ELR (cell line): ENCODE results near the gene SPDYA.

Experiments
- DNase-seq: peaks from one replicate; pipeline ENCODE4 v3.0.0-alpha.2; 2015; ENCODE audit warnings: low read depth

Gene SPDYA

GRCh38 chr2:28824870-28825269, 14.2 kb downstream of the SPDYA start:
- no peak for DNase-seq

- DNase-seq, result peak; percentile 17
Observed at GRCh38 chr2:28828382-28828781, 17.7 kb downstream of the SPDYA start.

GRCh38 chr2:28833740-28834470, 23.3 kb downstream of the SPDYA start:
- no peak for DNase-seq

GRCh38 chr2:28835781-28836180, 25.1 kb downstream of the SPDYA start:
- no peak for DNase-seq

GRCh38 chr2:28838971-28839370, 28.3 kb downstream of the SPDYA start:
- DNase-seq, result no peak

- DNase-seq, result no peak
Observed at GRCh38 chr2:28842042-28842441, 31.4 kb downstream of the SPDYA start.

- peak; percentile 7 for DNase-seq
Observed at GRCh38 chr2:28855193-28855592, 44.6 kb downstream of the SPDYA start.

- no peak for DNase-seq
Observed at GRCh38 chr2:28855977-28856376, 45.3 kb downstream of the SPDYA start.

- DNase-seq, result no peak
Observed at GRCh38 chr2:28868611-28869010, 58.0 kb downstream of the SPDYA start.

- DNase-seq, result peak; percentile 73
Observed at GRCh38 chr2:28869494-28870145, 59.0 kb downstream of the SPDYA start.

GRCh38 chr2:28870146-28870891, 59.7 kb downstream of the SPDYA start, which contains the start of gene TRMT61B:
TSS of gene TRMT61B (minus strand) at chr2:28870309. CDS start at chr2:28870277, 32 bp downstream.
- DNase-seq, result peak; percentile 94

GRCh38 chr2:28871620-28872019, 61.0 kb downstream of the SPDYA start:
- no peak for DNase-seq

GRCh38 chr2:28880193-28880592, 69.6 kb downstream of the SPDYA start:
- DNase-seq, result no peak

GRCh38 chr2:28893488-28893887, 82.9 kb downstream of the SPDYA start:
- no peak for DNase-seq

- peak; percentile 98 for DNase-seq
Observed at GRCh38 chr2:28894470-28895188, 84.0 kb downstream of the SPDYA start, which contains the start of gene WDR43. TSS of gene WDR43 (plus strand) at chr2:28894667. CDS start at chr2:28894699, 32 bp downstream.

GRCh38 chr2:28895189-28895893, 84.7 kb downstream of the SPDYA start:
- DNase-seq, result peak; percentile 76

- DNase-seq, result peak; percentile 87
Observed at GRCh38 chr2:28896906-28897305, 86.3 kb downstream of the SPDYA start.

- DNase-seq, result no peak
Observed at GRCh38 chr2:28898048-28898447, 87.4 kb downstream of the SPDYA start.
